Measurements from ENCODE around the gene COLEC12. TPM values are rescaled to one million over a fixed set of nuclear protein-coding genes. Genes with fewer than 3 reads are reported as not detected.

COLEC12 gene
- total RNA-seq, 1 donor from 2014 or later, result 0.68 TPM

GRCh38 chr18:505483-506122 is 5.1 kb upstream of the COLEC12 start:
- peak; percentile 36 for ATAC-seq

- no peak for ATAC-seq
These were observed 859 bp upstream of the COLEC12 start for GRCh38 chr18:501406-501714.

- no peak for ATAC-seq
These were observed 497 bp downstream of the COLEC12 start for GRCh38 chr18:499776-500631.

GRCh38 chr18:498931-499775 is 1.3 kb downstream of the COLEC12 start:
- no peak for ATAC-seq

GRCh38 chr18:497688-498087 is 2.8 kb downstream of the COLEC12 start:
- no peak for ATAC-seq

- ATAC-seq, result no peak
These were observed 5.0 kb downstream of the COLEC12 start for GRCh38 chr18:495452-495851.

GRCh38 chr18:495017-495416 is 5.5 kb downstream of the COLEC12 start:
- no peak for ATAC-seq

- ATAC-seq, result no peak
These were observed 6.2 kb downstream of the COLEC12 start for GRCh38 chr18:493986-494983.

GRCh38 chr18:492451-492850 is 8.1 kb downstream of the COLEC12 start:
- ATAC-seq, result no peak

GRCh38 chr18:490624-491023 is 9.9 kb downstream of the COLEC12 start:
- ATAC-seq, result no peak

GRCh38 chr18:490024-490366 is 10.5 kb downstream of the COLEC12 start:
- ATAC-seq, result no peak

- ATAC-seq, result no peak
These were observed 11.1 kb downstream of the COLEC12 start for GRCh38 chr18:489244-490023.

GRCh38 chr18:486929-487740 is 13.4 kb downstream of the COLEC12 start:
- no peak for ATAC-seq

GRCh38 chr18:484749-485464 is 15.6 kb downstream of the COLEC12 start:
- ATAC-seq, result no peak

GRCh38 chr18:478681-479080 is 21.8 kb downstream of the COLEC12 start:
- ATAC-seq, result no peak

- peak; percentile 57 for ATAC-seq
These were observed 22.9 kb downstream of the COLEC12 start for GRCh38 chr18:477565-477964.

GRCh38 chr18:476251-476664 is 24.2 kb downstream of the COLEC12 start:
- no peak for ATAC-seq

- no peak for ATAC-seq
These were observed 25.1 kb downstream of the COLEC12 start for GRCh38 chr18:475202-476031.

GRCh38 chr18:474416-474815 is 26.1 kb downstream of the COLEC12 start:
- no peak for ATAC-seq

Measured in esophagus mucosa (tissue), 1 donor.